Measurements from ENCODE around the gene MAN2A1. TPM values are rescaled to one million over a fixed set of nuclear protein-coding genes. Genes with fewer than 3 reads are reported as not detected.
A peak's percentile ranks its signal among the peaks of the same experiment; 100 is the strongest.

The MAN2A1 gene
- total and polyA plus RNA-seq, 2 experiments from 2014 or later = 20.8 to 54.6 TPM

- Histone ChIP-seq H3K27ac (no peak overlapping the region), H2AFZ (no peak overlapping the region), H4K20me1 (ENCODE audit: insufficient read depth) (no peaks in the 10 kb centered on the region), H3K9ac (no peak overlapping the region), H3K4me3 (no peak overlapping the region), H3K9me3 (ENCODE audit: low read depth) (no peaks in the 10 kb centered on the region), H3K27me3 (replicated peaks; ENCODE audit: insufficient read depth) (no peaks in the 10 kb centered on the region), H3K4me2 (ENCODE audit: unreplicated experiment) (no peak overlapping the region), H3K9me2 (ENCODE audit: insufficient read depth) (no peaks in the 10 kb centered on the region; the same call in 1 of the 2 replicates), H3K4me1 (ENCODE audit: insufficient read depth) (peaks cover 7% of the 10 kb centered on the region; the same call in 1 of the 2 replicates), H3F3A (ENCODE audit: insufficient read depth) (0 out of 2 replicates have a peak, but pooled peaks cover 7% of the 10 kb centered on the region), H3K79me2 (ENCODE audit: insufficient read depth) (peaks cover 55% of the 10 kb centered on the region), H3K36me3 (ENCODE audit: low read depth) (peaks cover under 1% of the 10 kb centered on the region; the same call in 1 of the 2 replicates)
- in situ Hi-C loops (cut with MboI) = no loop called here
- 100% methylated on average over 1 of the region's 1 CpG for WGBS, 2 experiments (ENCODE audit: low coverage in 1 of 2, low lambda C conversion rate in 2 of 2, missing lambda C conversion rate in 2 of 2)
- no peak for TF ChIP-seq EZH2phosphoT487 (IDR thresholded peaks at IDR 0.05; ENCODE audit: insufficient read depth, low read depth)
- DNase-seq = no peak
These were observed 32.0 kb downstream of the MAN2A1 start for GRCh38 chr5:109721741-109722140.

- Histone ChIP-seq H3K4me2 (ENCODE audit: unreplicated experiment) (no peak overlapping the region), H3K9ac (no peak overlapping the region), H3K79me2 (ENCODE audit: insufficient read depth) (peaks cover 51% of the 10 kb centered on the region), H3K4me3 (no peak overlapping the region), H3K27ac (no peak overlapping the region), H3K36me3 (ENCODE audit: low read depth) (no peaks in the 10 kb centered on the region), H3K27me3 (replicated peaks; ENCODE audit: insufficient read depth) (no peaks in the 10 kb centered on the region), H3F3A (ENCODE audit: insufficient read depth) (0 out of 2 replicates have a peak, but pooled peaks cover 7% of the 10 kb centered on the region), H3K4me1 (ENCODE audit: insufficient read depth) (peaks cover 7% of the 10 kb centered on the region; the same call in 1 of the 2 replicates), H3K9me3 (ENCODE audit: low read depth) (no peaks in the 10 kb centered on the region), H4K20me1 (ENCODE audit: insufficient read depth) (no peaks in the 10 kb centered on the region), H2AFZ (no peak overlapping the region), H3K9me2 (ENCODE audit: insufficient read depth) (no peaks in the 10 kb centered on the region; the same call in 1 of the 2 replicates)
- DNase-seq = no peak
- in situ Hi-C loops (cut with MboI) = no loop called here
- TF ChIP-seq EZH2 (IDR thresholded peaks at IDR 0.05; ENCODE audit: insufficient read depth, poor library complexity, severe bottlenecking) (no peak), EZH2phosphoT487 (IDR thresholded peaks at IDR 0.05; ENCODE audit: insufficient read depth, low read depth) (no peak)
These were observed 33.9 kb downstream of the MAN2A1 start for GRCh38 chr5:109723606-109724005.

GRCh38 chr5:109725135-109725534, 35.4 kb downstream of the MAN2A1 start:
- no peaks in the 10 kb centered on the region for H3K36me3 ChIP-seq (ENCODE audit: low read depth)
- no peak overlapping the region for H3K4me2 ChIP-seq (ENCODE audit: unreplicated experiment)
- H3F3A ChIP-seq (ENCODE audit: insufficient read depth) = 0 out of 2 replicates have a peak, but pooled peaks cover 7% of the 10 kb centered on the region
- H3K4me3 ChIP-seq = no peak overlapping the region
- no peak overlapping the region for H2AFZ ChIP-seq
- 69 to 89% methylated on average over 2 of the region's 2 CpGs for WGBS, 2 experiments (ENCODE audit: low coverage in 1 of 2, low lambda C conversion rate in 2 of 2, missing lambda C conversion rate in 2 of 2)
- no peaks in the 10 kb centered on the region for H3K27me3 ChIP-seq (replicated peaks; ENCODE audit: insufficient read depth)
- H3K4me1 ChIP-seq (ENCODE audit: insufficient read depth) = peaks cover 7% of the 10 kb centered on the region; the same call in 1 of the 2 replicates
- no peaks in the 10 kb centered on the region; the same call in 1 of the 2 replicates for H3K9me2 ChIP-seq (ENCODE audit: insufficient read depth)
- H3K27ac ChIP-seq = no peak overlapping the region
- no peak overlapping the region for H3K9ac ChIP-seq
- no peak for DNase-seq
- TF ChIP-seq EZH2phosphoT487 (IDR thresholded peaks at IDR 0.05; ENCODE audit: insufficient read depth, low read depth) = no peak
- TF ChIP-seq EZH2 (IDR thresholded peaks at IDR 0.05; ENCODE audit: insufficient read depth, poor library complexity, severe bottlenecking) = no peak
- peaks cover 57% of the 10 kb centered on the region for H3K79me2 ChIP-seq (ENCODE audit: insufficient read depth)
- H3K9me3 ChIP-seq (ENCODE audit: low read depth) = no peaks in the 10 kb centered on the region
- in situ Hi-C loops (cut with MboI) = no loop called here
- H4K20me1 ChIP-seq (ENCODE audit: insufficient read depth) = no peaks in the 10 kb centered on the region

GRCh38 chr5:109739741-109740728, 50.3 kb downstream of the MAN2A1 start:
- in situ Hi-C loops (cut with MboI) = no loop called here
- Histone ChIP-seq H2AFZ (no peak overlapping the region), H3K4me3 (no peak overlapping the region), H3K27ac (peak overlapping the region; percentile 5; the same call in 1 of the 2 replicates), H3K79me2 (ENCODE audit: insufficient read depth) (peaks cover 68% of the 10 kb centered on the region), H3K27me3 (replicated peaks; ENCODE audit: insufficient read depth) (no peaks in the 10 kb centered on the region), H3K9me2 (ENCODE audit: insufficient read depth) (no peaks in the 10 kb centered on the region), H3K9ac (no peak overlapping the region; the same call in 1 of the 2 replicates), H3K36me3 (ENCODE audit: low read depth) (no peaks in the 10 kb centered on the region), H3K9me3 (ENCODE audit: low read depth) (no peaks in the 10 kb centered on the region), H3F3A (ENCODE audit: insufficient read depth) (peaks cover 38% of the 10 kb centered on the region), H4K20me1 (ENCODE audit: insufficient read depth) (no peaks in the 10 kb centered on the region), H3K4me2 (ENCODE audit: unreplicated experiment) (peak overlapping the region; percentile 43), H3K4me1 (ENCODE audit: insufficient read depth) (peaks cover 53% of the 10 kb centered on the region)
- TF ChIP-seq EZH2phosphoT487 (IDR thresholded peaks at IDR 0.05; ENCODE audit: insufficient read depth, low read depth) (no peak), EZH2 (IDR thresholded peaks at IDR 0.05; ENCODE audit: insufficient read depth, poor library complexity, severe bottlenecking) (no peak)
- peak; percentile 42 for DNase-seq
- 62 to 67% methylated on average over 4 of the region's 4 CpGs for whole genome bisulfite sequencing, 2 experiments (ENCODE audit: low coverage in 1 of 2, low lambda C conversion rate in 2 of 2, missing lambda C conversion rate in 2 of 2)
